GM12864 (cell line): ENCODE data around the gene FADD.

Source experiments
- DNase-seq: peaks from one replicate; pipeline ENCODE4 v3.0.0-alpha.2; 2011; ENCODE audit warnings: low read depth
- H3K4me3 ChIP-seq: 2 replicates; pipeline ENCODE4 v1.5.1; 2011; ENCODE audit warnings: mild to moderate bottlenecking, low read depth, low read length, control low read depth
- TF ChIP-seq, protein P1 (sequence below): IDR thresholded peaks from 2 replicates; pipeline ENCODE4 v1.5.1; 2011; ENCODE audit warnings: low read depth, mild to moderate bottlenecking, moderate library complexity, low read length, control low read depth, inconsistent platforms; ENCODE audit errors: missing control alignments

The FADD gene

GRCh38 chr11:70203751-70204465 lies 812 bp downstream of the FADD start:
- peak overlapping the region; percentile 100 for H3K4me3 ChIP-seq
- TF ChIP-seq, protein P1, sequence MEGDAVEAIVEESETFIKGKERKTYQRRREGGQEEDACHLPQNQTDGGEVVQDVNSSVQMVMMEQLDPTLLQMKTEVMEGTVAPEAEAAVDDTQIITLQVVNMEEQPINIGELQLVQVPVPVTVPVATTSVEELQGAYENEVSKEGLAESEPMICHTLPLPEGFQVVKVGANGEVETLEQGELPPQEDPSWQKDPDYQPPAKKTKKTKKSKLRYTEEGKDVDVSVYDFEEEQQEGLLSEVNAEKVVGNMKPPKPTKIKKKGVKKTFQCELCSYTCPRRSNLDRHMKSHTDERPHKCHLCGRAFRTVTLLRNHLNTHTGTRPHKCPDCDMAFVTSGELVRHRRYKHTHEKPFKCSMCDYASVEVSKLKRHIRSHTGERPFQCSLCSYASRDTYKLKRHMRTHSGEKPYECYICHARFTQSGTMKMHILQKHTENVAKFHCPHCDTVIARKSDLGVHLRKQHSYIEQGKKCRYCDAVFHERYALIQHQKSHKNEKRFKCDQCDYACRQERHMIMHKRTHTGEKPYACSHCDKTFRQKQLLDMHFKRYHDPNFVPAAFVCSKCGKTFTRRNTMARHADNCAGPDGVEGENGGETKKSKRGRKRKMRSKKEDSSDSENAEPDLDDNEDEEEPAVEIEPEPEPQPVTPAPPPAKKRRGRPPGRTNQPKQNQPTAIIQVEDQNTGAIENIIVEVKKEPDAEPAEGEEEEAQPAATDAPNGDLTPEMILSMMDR, result no peak
- DNase-seq, result peak; percentile 49

DNA sequence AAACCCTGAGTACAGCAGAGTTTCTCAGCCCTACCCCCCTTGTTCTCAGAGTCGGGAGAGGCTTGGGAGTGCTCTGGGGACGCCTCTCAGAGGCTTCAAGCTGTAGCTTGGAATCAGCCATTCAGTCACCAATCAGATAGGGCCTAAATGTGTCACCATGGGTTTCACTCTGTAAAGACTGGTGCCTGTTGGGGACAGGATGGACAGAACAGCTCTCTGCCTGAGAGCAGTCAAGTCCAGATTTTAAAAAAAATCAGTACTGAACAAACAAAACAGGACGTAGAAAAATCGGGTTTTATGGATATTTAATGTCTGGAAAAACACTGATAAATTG lies 1.3 kb downstream of the FADD start:
- TF ChIP-seq, protein P1, result no peak
- H3K4me3 ChIP-seq, result peak overlapping the region; percentile 100
- no peak for DNase-seq

- no peak overlapping the region for H3K4me3 ChIP-seq
- TF ChIP-seq, protein P1, result no peak
- no peak for DNase-seq
Measured at GRCh38 chr11:70205049-70205725, 2.1 kb downstream of the FADD start.

- no peak overlapping the region for H3K4me3 ChIP-seq
- no peak for DNase-seq
- TF ChIP-seq, protein P1, result no peak
Measured at GRCh38 chr11:70205766-70206165, 2.7 kb downstream of the FADD start.

GRCh38 chr11:70206226-70206981 lies 3.3 kb downstream of the FADD start:
- no peak for DNase-seq

GRCh38 chr11:70206982-70207376 lies 3.9 kb downstream of the FADD start:
- no peak overlapping the region for H3K4me3 ChIP-seq
- TF ChIP-seq, protein P1, result no peak
- DNase-seq, result no peak

More at GRCh38 chr11:70206226-70206981, 3.3 kb downstream of the FADD start:
- no peak overlapping the region for H3K4me3 ChIP-seq
- TF ChIP-seq, protein P1, result no peak
